Activated T-cell treated with anti-CD3 and anti-CD28 coated beads for 1 hour (primary cell): Measurements from ENCODE around the gene GMFB.

ENCODE experiments used
- DNase-seq: peaks from one replicate; pipeline ENCODE4 v3.0.0-alpha.2; 2020; ENCODE audit warnings: low read depth

Gene GMFB

DNA sequence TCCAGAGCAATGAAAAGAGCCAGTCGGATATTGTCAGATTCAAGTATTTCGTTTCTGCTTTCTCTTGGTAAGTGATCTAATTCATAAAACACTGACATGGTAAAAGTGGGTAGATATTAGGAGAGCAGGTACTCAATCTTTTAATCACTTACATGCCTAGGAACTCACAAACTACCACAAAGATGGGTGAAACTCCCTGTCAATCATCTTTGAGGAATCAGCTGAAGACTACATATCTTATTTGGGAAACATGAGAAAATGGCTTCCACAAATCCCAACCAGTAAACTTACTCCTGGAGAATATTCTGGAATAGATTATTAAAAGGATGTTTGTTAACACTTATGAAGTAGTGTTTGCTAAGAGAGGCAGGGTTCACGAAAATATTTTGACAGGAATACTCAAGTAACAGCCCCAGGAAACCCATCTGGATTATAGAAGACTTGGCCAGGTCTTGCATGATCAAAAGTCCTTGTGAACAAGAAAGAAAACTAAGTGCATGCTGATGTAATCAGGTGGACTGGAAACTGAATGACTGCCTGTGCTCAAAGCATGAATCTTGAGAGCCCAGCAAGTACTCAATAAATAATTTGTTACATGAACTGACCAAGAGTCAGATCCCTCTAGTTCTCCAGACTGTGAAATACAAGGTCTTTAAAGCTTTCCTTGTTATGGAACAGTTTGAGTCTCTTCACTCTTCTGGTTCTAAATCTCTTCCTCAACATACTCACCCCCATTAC, 63.1 kb downstream of the GMFB start:
- DNase-seq, result no peak

GRCh38 chr14:54425068-54425467, 63.7 kb downstream of the GMFB start:
- DNase-seq, result no peak
